GM19351 (cell line): ENCODE data around the gene NRIP1.

Experiments used
- ATAC-seq: cut with Tn5 transposase; IDR thresholded peaks from one replicate; pipeline ENCODE4 v1.9.1; 2021; ENCODE audit warnings: mild to moderate bottlenecking, moderate library complexity; ENCODE audit not compliant: unreplicated experiment

The NRIP1 gene

DNA sequence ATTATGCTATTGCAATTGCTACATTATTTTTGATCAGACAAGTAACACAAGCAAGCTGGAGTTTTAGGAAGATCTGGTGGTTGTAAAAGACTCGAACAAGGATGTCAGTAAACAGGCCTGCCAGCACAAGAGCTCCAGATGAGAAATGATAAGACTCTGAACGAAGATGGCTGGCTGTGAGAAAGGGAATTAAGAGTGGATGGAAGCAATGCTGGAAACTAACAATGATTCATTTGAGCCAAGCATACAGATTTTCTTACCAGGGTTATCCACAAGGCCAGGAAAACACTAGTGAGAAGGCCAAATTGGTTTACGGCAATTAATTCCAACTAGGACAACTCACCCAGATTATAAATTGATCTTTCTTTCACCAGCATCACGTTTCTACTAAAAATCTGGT is 54.2 kb downstream of the NRIP1 start:
- no peak for ATAC-seq

DNA sequence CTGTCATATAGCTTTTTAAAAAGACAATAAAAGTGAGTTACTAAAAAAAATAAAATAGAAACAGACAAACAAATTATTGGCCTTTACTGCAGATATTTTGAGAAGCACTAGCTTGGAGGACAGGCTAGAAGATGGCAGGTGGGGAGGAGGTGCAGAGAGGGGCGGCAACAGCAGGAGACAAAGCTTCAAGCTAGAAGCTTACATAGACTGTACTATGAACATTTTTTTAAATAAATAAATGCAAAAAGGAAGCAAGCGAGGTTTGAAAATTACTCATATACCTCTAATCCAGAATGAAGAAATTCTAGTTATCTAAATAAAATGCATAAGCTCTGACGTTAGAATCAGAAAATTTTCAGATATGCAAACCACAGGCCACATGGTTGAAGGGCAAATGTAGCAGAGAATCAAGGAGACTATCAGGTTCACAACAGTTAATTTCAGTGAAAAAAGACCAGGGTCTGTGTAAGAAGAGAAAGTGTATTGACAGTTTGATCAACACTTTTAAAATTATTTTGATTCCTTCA is 54.9 kb downstream of the NRIP1 start:
- ATAC-seq, result no peak

DNA sequence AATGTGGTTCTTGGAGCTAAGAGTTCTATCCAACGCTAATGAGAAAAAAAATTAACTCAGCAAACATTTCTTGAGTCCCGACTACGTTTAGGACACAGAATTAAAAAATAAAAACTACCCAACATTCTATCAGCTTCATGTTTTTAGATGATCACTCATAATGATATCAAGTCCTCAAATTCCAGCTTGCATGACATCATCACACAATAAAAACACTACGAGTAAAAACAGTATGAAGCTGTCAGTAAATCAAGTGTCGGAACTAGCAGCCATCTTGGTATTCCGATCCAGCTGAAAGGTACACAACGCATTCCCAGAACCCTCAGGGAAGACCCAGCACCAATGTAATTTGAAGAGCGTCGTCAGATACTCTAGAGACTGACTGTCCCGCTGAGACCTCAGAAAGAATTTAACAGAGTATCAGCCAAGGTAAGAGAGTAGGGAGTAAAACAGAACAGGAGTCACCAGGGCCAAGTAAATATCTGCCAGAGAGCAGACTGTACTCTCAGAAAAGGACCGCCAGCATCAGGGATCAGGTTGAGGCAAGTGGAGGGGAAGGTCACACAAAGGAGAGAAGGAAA is 57.0 kb downstream of the NRIP1 start:
- no peak for ATAC-seq

GRCh38 chr21:15006594-15007230 is 58.1 kb downstream of the NRIP1 start:
- ATAC-seq, result no peak

DNA sequence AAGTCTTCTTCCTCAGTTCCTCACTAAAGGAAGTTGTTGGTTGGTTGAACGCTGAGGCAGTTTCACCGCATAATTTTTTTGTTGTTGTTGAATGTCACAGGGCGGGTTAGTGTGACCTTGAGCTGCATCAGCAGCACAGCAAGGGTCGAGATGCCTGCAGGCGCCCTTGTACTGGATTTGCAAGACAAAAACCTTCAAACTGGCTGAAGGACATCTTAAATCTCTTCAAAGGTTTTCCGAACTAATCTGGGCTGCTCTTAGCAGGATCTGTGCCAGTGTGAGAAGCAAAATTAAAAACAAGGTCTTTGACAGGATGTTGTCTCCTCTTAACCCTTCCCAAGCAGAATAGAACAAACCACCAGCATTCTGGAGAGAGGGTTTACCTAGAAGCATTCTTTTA is 59.4 kb downstream of the NRIP1 start:
- no peak for ATAC-seq

DNA sequence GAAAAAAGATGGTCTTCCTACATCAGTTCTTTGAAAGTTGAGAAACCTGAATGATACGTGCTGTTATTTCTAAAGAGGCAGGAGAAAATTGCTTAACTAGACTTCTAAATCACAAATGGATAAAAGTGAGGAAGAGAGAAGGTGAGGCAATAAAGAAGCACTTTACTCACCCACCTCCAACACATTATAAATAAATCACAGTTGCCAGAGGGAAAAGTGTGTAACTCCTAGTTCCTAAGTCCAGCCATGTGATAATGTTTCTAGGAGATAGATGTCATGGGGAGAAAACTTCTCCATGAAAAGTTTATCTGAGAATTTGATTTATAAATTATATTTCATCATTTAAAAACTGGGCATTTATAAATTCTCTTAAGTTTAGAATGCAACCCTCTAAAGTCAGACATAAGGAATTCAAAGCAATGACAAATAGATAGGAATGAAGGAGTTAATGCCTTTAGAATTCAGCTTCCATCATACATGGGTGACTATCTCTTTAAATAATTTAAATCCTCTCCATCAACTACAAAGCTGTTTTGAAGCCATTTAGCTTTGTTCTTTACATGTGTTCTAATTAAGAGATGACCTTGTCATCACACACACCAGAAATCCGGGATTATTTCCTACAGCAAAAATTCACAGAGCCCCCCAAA is 60.0 kb downstream of the NRIP1 start:
- no peak for ATAC-seq

DNA sequence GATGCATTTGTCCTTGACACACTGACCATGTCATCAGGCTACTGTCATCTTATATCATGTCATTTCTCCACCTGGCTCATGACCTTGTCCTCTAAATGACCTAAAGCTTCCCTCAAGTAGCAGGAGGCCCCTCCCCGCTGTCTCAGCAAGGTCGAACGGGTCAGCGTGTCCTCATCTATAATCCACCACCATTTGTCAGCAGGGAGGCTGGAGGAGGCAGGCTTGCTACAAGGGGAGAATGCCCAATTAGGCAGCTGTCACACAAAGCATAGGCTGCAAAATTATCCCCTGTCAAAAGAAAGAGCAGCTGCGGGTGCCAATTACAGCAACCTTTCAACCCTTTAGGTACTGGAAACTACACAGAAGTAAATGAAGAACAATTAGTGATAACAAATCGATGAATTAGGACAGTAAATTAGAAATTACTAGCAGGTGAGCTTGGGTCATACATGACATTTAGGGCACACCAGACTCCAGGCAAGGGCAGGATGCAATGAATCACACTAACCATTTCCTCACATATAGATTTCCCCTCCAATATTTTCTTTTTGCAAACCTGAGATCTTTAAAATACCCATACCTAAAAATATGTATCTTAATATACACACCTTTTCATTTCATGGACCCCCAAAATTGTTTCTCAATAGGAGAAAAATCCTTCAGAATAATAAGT is 61.2 kb downstream of the NRIP1 start:
- ATAC-seq, result no peak

DNA sequence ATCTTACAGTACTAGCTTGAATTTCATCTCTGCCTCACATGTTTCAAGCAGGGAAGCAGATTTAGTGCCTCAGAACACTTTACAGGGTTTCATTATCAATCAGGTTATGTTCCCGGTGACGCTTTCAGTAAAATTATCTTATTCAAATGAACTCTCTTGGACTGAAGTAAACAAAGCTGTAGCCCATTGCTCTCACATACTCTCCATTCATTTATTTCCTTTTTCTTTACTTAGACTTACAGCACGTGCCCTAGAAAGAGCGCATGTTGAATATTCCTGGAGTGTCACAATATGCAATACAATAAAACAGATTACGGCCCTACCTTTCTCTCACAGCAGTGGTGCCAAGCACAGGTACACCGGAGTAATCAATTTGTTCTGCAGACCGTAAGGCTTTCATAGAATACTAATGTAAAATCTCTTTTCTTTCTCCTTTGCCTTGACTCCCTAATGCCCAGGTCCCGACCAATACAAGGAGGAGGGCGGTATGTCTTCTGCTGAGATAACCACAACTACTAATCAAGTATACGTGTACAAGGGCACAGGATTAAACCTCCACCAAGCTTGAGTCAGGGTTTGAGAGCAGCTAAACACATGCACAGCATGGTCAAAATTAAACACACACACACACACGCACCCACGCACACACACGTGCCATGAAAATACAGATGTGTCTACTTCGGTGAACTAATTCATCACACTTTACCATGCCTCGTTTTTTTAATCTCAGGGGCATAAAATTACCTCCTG is 62.8 kb downstream of the NRIP1 start:
- ATAC-seq, result peak; percentile 98

DNA sequence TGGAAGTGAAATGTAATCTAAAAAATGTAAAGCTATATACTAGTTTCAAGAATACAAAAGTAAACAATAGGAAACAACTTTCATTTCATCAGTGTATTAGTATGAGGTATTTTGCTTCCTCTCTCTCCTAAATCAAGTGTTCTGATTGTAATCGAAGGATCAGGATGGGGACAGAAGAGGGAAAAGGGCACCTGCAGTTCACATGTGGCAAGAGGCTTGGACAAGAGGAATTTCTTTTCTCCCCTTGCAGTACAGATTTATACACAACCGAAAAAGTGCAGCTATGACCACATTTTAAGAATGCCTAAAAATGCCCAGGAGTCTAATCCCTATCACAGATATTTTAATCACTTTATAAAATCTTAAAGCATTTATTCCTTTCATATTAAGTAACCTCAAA is 63.7 kb downstream of the NRIP1 start:
- no peak for ATAC-seq

DNA sequence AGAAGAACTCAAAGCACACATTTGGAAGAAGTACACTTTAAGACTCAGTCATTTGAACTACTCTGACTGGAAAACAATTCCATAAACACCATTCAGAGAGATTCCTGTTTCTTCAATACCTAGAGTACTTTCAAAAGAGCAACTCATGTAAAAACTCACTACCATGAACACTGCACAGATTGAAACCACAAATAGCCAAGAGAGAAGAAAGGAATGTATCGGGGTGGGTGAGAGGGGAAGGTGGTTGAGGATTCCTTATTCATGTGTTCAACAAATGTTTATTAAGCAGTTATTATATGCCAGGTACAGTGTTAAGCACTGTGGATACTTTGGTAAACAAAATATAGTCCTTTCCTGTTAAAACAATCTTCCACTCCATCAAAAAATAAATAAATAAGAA is 64.7 kb downstream of the NRIP1 start:
- no peak for ATAC-seq

- ATAC-seq, result no peak
Measured at GRCh38 chr21:14998784-14999183, 66.0 kb downstream of the NRIP1 start.

- ATAC-seq, result no peak
Measured at GRCh38 chr21:14998336-14998735, 66.5 kb downstream of the NRIP1 start.

- no peak for ATAC-seq
Measured at GRCh38 chr21:14995695-14996490, 68.9 kb downstream of the NRIP1 start.

GRCh38 chr21:14995226-14995625 is 69.6 kb downstream of the NRIP1 start:
- ATAC-seq, result no peak

DNA sequence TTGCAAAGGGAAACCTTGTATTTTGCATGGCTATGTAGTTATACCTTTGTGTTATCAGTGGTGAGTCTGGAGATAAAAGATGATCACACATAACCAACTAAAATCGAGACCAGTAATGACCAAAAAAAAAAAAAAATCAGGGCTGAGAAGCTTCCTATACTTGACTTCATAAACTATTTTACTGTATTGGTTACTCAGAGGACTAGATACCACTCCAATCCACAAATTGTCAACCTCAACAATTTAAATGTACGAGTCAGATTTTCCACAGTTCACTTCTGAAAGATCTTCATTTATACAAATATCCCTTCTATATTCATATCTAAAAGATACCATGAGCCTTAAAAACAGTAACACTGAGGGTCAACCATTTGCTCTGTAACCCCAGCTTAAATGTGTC is 71.7 kb downstream of the NRIP1 start:
- ATAC-seq, result no peak

GRCh38 chr21:14991957-14992356 is 72.8 kb downstream of the NRIP1 start:
- no peak for ATAC-seq

- ATAC-seq, result no peak
Measured at GRCh38 chr21:14989359-14989758, 75.4 kb downstream of the NRIP1 start.

DNA sequence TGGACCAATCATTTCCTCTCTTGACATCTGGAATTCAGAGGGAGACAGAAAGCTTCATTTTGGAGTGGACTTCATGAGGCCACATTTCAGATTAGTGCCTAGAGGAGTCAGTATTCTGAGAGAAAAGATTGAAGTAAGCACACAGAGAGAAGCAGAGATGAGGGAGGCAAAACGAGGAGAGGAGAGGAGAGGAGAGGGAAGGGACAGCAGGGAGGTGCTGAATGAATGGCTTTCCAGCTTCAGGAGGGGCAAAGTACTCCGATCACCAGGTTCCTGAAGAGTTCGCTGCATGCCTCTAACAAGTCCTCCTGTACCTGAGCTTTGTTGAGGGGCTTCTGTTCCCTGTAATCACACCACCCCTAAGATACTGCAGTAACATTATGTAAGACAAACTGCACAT is 76.0 kb downstream of the NRIP1 start:
- no peak for ATAC-seq

GRCh38 chr21:14987370-14988170 is 77.2 kb downstream of the NRIP1 start:
- no peak for ATAC-seq
